HCT116 (cell line): ENCODE data around the gene TTLL11. TPM values are rescaled to one million over a fixed set of nuclear protein-coding genes. Genes with fewer than 3 reads are reported as not detected.

Source experiments
- ATAC-seq: fragments of 200-7000 bp; cut with Tn5 transposase; 2 replicates; pipeline ENCODE4 v1.9.1; 2020; ENCODE audit warnings: mild to moderate bottlenecking, moderate library complexity
- BruUV-seq: library from RNA; stranded (reverse); fragments of 400-500 nt; replicated peaks from 2 replicates; lab custom pipeline; 2021; lab: Mats Ljungman, UMichigan
- CTCF ChIA-PET: fragments of 300-600 bp; sonication (Branson Sonifier 250); formaldehyde crosslinking; loops from one replicate; lab custom pipeline; 2021; ENCODE audit warnings: antibody characterized with exemption; lab: Charles Lee
- POLR2A ChIA-PET: fragments of 300-600, 350-600 bp; sonication (Branson Sonifier 250); formaldehyde crosslinking; loops from one replicate; lab custom pipeline; 2021; ENCODE audit warnings: antibody characterized with exemption; lab: Charles Lee
- RAD21 ChIA-PET, 2 experiments: fragments of 300-600 bp; sonication (Branson Sonifier 250); formaldehyde crosslinking; loops; one replicate each; lab custom pipeline; 2023; ENCODE audit warnings: low total read pairs in 2 of 2; ENCODE audit not compliant: uncharacterized antibody in 2 of 2, unreplicated experiment in 2 of 2, low non-redundant PET in 1 of 2; lab: Charles Lee
- DNase-seq: peaks from one replicate; pipeline ENCODE4 v3.0.0-alpha.2; 2010; ENCODE audit warnings: low read depth, low spot score
- H2AFZ ChIP-seq: fragments of 200-600 bp; shearing (Covaris generic), sonication (generic); 2 replicates; pipeline ENCODE4 v1.6.1; 2017; ENCODE audit warnings: low read depth, mixed run types, mixed read lengths, antibody characterized with exemption, low read length; ENCODE audit not compliant: poor library complexity, severe bottlenecking
- H3K27ac ChIP-seq: 2 replicates; pipeline ENCODE4 v1.5.1; 2012; ENCODE audit warnings: low read depth, low read length
- H3K27me3 ChIP-seq: fragments of 200-600 bp; sonication (generic); 2 replicates; pipeline ENCODE4 v1.6.1; 2016; ENCODE audit warnings: mixed run types, low read length, mixed read lengths; ENCODE audit not compliant: insufficient read depth
- H3K36me3 ChIP-seq, 2 experiments: fragments of 200-500 bp in 1 of 2; fragments of 200-600 bp in 1 of 2; sonication (Bioruptor generic) in 1 of 2; sonication (generic) in 1 of 2; 2 replicates each; pipeline versions ENCODE4 v1.5.1 to v1.6.1; 2014 to 2016; ENCODE audit warnings: low read length in 2 of 2, inconsistent platforms in 1 of 2, mixed read lengths in 1 of 2, mixed run types in 1 of 2; ENCODE audit not compliant: insufficient read depth in 2 of 2, control insufficient read depth in 1 of 2
- H3K4me1 ChIP-seq, 2 experiments: fragments of 200-600 bp in 1 of 2; sonication (generic) in 1 of 2; 2 replicates each; pipeline versions ENCODE4 v1.5.1 to v1.6.1; 2012 to 2017; ENCODE audit warnings: low read length in 2 of 2, inconsistent platforms in 1 of 2, mild to moderate bottlenecking in 1 of 2, mixed read lengths in 1 of 2, mixed run types in 1 of 2, moderate library complexity in 1 of 2; ENCODE audit not compliant: insufficient read depth in 2 of 2, control insufficient read depth in 1 of 2
- H3K4me2 ChIP-seq: fragments of 200-600 bp; sonication (generic); 2 replicates; pipeline ENCODE4 v1.6.1; 2017; ENCODE audit warnings: mixed run types, low read length, mixed read lengths
- H3K4me3 ChIP-seq, 2 experiments: fragments of 200-600 bp in 1 of 2; sonication (generic) in 1 of 2; replicated peaks in 1 of 2; 2 replicates each; pipeline ENCODE4 v1.5.1; 2011 to 2016; ENCODE audit warnings: low read length in 2 of 2, control low read depth in 1 of 2, low read depth in 1 of 2, mild to moderate bottlenecking in 1 of 2, mixed read lengths in 1 of 2, mixed run types in 1 of 2
- H3K79me2 ChIP-seq: fragments of 200-600 bp; sonication (generic); 2 replicates; pipeline ENCODE4 v1.6.1; 2017; ENCODE audit warnings: mild to moderate bottlenecking, mixed run types, low read length, moderate library complexity, mixed read lengths; ENCODE audit not compliant: insufficient read depth
- H3K9ac ChIP-seq: fragments of 200-600 bp; sonication (generic); 2 replicates; pipeline ENCODE4 v1.6.1; 2016; ENCODE audit warnings: low read length, mixed read lengths
- H3K9me2 ChIP-seq: fragments of 200-600 bp; sonication (generic), shearing (Covaris generic); 2 replicates; pipeline ENCODE4 v1.6.1; 2017; ENCODE audit warnings: mixed run types, mild to moderate bottlenecking, moderate library complexity; ENCODE audit not compliant: insufficient read depth
- H3K9me3 ChIP-seq, 2 experiments: fragments of 200-500 bp in 1 of 2; fragments of 200-600 bp in 1 of 2; sonication (Bioruptor generic) in 1 of 2; sonication (generic) in 1 of 2; 2 replicates each; pipeline ENCODE4 v1.6.1; 2014 to 2017; ENCODE audit warnings: low read length in 2 of 2, mixed read lengths in 2 of 2, inconsistent platforms in 1 of 2, low read depth in 1 of 2, mild to moderate bottlenecking in 1 of 2, mixed run types in 1 of 2, moderate library complexity in 1 of 2; ENCODE audit not compliant: control insufficient read depth in 1 of 2, insufficient read depth in 1 of 2
- H4K20me1 ChIP-seq: fragments of 200-600 bp; sonication (generic), shearing (Covaris generic); 2 replicates; pipeline ENCODE4 v1.6.1; 2017; ENCODE audit warnings: mixed run types, mild to moderate bottlenecking, moderate library complexity; ENCODE audit not compliant: insufficient read depth
- CBX3 ChIP-seq: IDR thresholded peaks from 2 replicates; pipeline ENCODE4 v1.6.1; 2012; ENCODE audit warnings: low read depth
- CEBPB ChIP-seq: IDR thresholded peaks from 2 replicates; pipeline ENCODE4 v1.6.1; 2012; ENCODE audit warnings: low read depth
- CTCF ChIP-seq, 3 experiments: fragments of 200-600 bp in 1 of 3; sonication (generic) in 1 of 3; IDR thresholded peaks in 2 of 3; conservative IDR thresholded peaks in 1 of 3; 2 replicates each; pipeline ENCODE4 v1.5.1; 2012 to 2017; ENCODE audit warnings: low read depth in 2 of 3, low read length in 2 of 3, antibody characterized with exemption in 1 of 3, borderline replicate concordance in 1 of 3, control low read depth in 1 of 3, mild to moderate bottlenecking in 1 of 3, mixed read lengths in 1 of 3, mixed run types in 1 of 3, moderate library complexity in 1 of 3; ENCODE audit not compliant: insufficient read depth in 1 of 3
- EGR1 ChIP-seq: IDR thresholded peaks from 2 replicates; pipeline ENCODE4 v1.6.1; 2012; ENCODE audit warnings: low read depth
- ELF1 ChIP-seq: IDR thresholded peaks from 2 replicates; pipeline ENCODE4 v1.6.1; 2012; ENCODE audit warnings: low read depth, borderline replicate concordance
- EZH2phosphoT487 ChIP-seq: fragments of 200-600 bp; IDR thresholded peaks from 2 replicates; pipeline ENCODE4 v1.6.1; 2018; ENCODE audit warnings: antibody characterized with exemption, borderline replicate concordance
- FOSL1 ChIP-seq: IDR thresholded peaks from 2 replicates; pipeline ENCODE4 v1.6.1; 2012; ENCODE audit warnings: low read depth
- JUND ChIP-seq: IDR thresholded peaks from 2 replicates; pipeline ENCODE4 v1.6.1; 2012
- POLR2AphosphoS5 ChIP-seq: IDR thresholded peaks from 2 replicates; pipeline ENCODE4 v1.6.1; 2011; ENCODE audit warnings: mild to moderate bottlenecking, low read depth, low read length, moderate library complexity
- RAD21 ChIP-seq: IDR thresholded peaks from 2 replicates; pipeline ENCODE4 v1.6.1; 2012; ENCODE audit warnings: low read depth, mild to moderate bottlenecking
- SIN3A ChIP-seq: IDR thresholded peaks from 2 replicates; pipeline ENCODE4 v1.6.1; 2012; ENCODE audit warnings: low read depth
- SRF ChIP-seq: IDR thresholded peaks from 2 replicates; pipeline ENCODE4 v1.6.1; 2012; ENCODE audit warnings: low read depth
- TCF7L2 ChIP-seq: IDR thresholded peaks from 2 replicates; pipeline ENCODE4 v1.7.0; 2011; ENCODE audit warnings: borderline replicate concordance, inconsistent platforms; ENCODE audit not compliant: insufficient read depth, insufficient read length; ENCODE audit errors: extremely low read depth
- YY1 ChIP-seq: IDR thresholded peaks from 2 replicates; pipeline ENCODE4 v1.6.1; 2011; ENCODE audit warnings: low read length, low read depth, moderate library complexity, mild to moderate bottlenecking; ENCODE audit not compliant: insufficient replicate concordance; ENCODE audit errors: extremely low read depth
- ZNF274 ChIP-seq: fragments of 200-500 bp; sonication (Bioruptor generic); IDR thresholded peaks from 2 replicates; pipeline ENCODE4 v1.6.1; 2014; ENCODE audit warnings: mild to moderate bottlenecking, low read depth, low read length, inconsistent platforms
- intact Hi-C: fragments of 100-400 bp; cut with micrococcal nuclease; formaldehyde crosslinking; loops from 2 replicates; pipeline ENCODE4 v1.10.0; 2022
- total RNA-seq: library from RNA; stranded (reverse); gene quantifications from one replicate; pipeline ENCODE4 v1.2.1, GENCODE V29; 2021; ENCODE audit not compliant: unreplicated experiment
- TF ChIP-seq, protein P1 (sequence below): IDR thresholded peaks from 2 replicates; pipeline ENCODE4 v1.6.1; 2012; ENCODE audit warnings: low read depth
- TF ChIP-seq, protein P2 (sequence below): IDR thresholded peaks from 2 replicates; pipeline ENCODE4 v1.6.1; 2012
- TF ChIP-seq, protein P3 (sequence below): IDR thresholded peaks from 2 replicates; pipeline ENCODE4 v1.6.1; 2012

The TTLL11 gene
- total RNA-seq, 1 experiment from 2014 or later = 2.2 TPM

DNA sequence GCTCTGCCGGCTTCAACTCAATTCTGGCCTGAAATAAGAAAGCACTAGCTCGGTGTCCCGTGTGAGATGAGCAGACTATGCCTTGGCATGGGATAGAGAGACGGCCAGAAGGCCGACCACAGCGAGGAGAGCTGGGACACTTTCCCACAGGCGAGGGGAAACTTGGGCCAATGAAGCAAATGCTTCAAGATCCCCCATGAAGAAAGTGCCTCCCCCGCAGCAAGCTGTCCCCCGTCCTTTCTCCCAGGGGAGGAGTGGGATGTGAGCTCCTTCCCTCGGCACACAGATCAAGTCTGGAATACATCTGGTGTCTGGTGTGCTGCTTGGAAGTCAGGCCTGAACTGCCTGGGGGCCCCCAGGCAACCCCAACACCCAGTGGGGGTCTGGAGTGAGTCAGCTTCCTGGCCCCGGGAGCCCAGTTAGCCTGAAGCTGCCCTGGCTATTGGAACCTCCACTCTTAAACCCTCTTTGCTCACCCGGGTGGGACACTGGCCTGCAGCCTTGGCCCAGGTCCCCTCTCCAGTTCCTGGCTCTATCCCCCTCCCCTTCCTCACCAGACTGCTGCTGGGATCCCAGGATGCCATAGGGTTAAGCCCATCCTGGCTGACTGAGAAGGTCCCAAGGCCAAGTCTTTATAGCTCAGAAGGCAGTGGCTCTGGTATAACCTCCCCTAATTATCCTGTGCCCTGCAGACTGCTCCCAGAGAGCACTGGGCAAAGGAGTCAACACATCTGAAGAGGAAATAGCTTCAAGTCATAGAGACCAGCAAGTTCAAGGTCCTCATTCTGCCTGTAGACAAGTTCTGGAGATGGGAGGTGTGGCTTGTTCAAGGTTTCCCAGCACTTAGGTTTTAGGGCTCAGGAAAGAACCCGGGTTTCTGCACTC lies 205.3 kb downstream of the TTLL11 start:
- ChIA-PET CTCF (no interaction called here), RAD21 (no interaction called here), POLR2A (interaction anchor here (1.0 kb wide), 1 partner anchor 26 kb away, joined by 3 read pairs; no protein-coding TSS in a partner anchor)
- Histone ChIP-seq H3K4me1 (peaks cover 0 to 12% of the 10 kb centered on the region in 2 experiments; a peak in 2 of 4 replicates), H3K36me3 (no peaks in the 10 kb centered on the region), H4K20me1 (no peaks in the 10 kb centered on the region), H3K27ac (no peak overlapping the region), H3K4me3 (no peak overlapping the region), H3K27me3 (no peaks in the 10 kb centered on the region), H3K4me2 (peak overlapping the region; percentile 4; the same call in 1 of the 2 replicates), H3K9ac (no peak overlapping the region), H2AFZ (no peak overlapping the region), H3K79me2 (no peaks in the 10 kb centered on the region), H3K9me3 (no peaks in the 10 kb centered on the region), H3K9me2 (no peaks in the 10 kb centered on the region)
- BruUV-seq = no TSS peak
- DNase-seq (no peak), ATAC-seq (0 out of 2 replicates have a peak, but pooled peaks have one; percentile 30)
- intact Hi-C loops = no loop called here
- no peak for TF ChIP-seq EGR1
- TF ChIP-seq CBX3 = no peak
- TF ChIP-seq RAD21 = no peak
- no peak for TF ChIP-seq EZH2phosphoT487
- no peak for TF ChIP-seq TCF7L2
- TF ChIP-seq, protein P1, sequence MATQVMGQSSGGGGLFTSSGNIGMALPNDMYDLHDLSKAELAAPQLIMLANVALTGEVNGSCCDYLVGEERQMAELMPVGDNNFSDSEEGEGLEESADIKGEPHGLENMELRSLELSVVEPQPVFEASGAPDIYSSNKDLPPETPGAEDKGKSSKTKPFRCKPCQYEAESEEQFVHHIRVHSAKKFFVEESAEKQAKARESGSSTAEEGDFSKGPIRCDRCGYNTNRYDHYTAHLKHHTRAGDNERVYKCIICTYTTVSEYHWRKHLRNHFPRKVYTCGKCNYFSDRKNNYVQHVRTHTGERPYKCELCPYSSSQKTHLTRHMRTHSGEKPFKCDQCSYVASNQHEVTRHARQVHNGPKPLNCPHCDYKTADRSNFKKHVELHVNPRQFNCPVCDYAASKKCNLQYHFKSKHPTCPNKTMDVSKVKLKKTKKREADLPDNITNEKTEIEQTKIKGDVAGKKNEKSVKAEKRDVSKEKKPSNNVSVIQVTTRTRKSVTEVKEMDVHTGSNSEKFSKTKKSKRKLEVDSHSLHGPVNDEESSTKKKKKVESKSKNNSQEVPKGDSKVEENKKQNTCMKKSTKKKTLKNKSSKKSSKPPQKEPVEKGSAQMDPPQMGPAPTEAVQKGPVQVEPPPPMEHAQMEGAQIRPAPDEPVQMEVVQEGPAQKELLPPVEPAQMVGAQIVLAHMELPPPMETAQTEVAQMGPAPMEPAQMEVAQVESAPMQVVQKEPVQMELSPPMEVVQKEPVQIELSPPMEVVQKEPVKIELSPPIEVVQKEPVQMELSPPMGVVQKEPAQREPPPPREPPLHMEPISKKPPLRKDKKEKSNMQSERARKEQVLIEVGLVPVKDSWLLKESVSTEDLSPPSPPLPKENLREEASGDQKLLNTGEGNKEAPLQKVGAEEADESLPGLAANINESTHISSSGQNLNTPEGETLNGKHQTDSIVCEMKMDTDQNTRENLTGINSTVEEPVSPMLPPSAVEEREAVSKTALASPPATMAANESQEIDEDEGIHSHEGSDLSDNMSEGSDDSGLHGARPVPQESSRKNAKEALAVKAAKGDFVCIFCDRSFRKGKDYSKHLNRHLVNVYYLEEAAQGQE = no peak
- no peak for TF ChIP-seq FOSL1
- no peak for TF ChIP-seq ZNF274
- TF ChIP-seq, protein P2, sequence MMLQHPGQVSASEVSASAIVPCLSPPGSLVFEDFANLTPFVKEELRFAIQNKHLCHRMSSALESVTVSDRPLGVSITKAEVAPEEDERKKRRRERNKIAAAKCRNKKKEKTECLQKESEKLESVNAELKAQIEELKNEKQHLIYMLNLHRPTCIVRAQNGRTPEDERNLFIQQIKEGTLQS = no peak
- TF ChIP-seq, protein P3, sequence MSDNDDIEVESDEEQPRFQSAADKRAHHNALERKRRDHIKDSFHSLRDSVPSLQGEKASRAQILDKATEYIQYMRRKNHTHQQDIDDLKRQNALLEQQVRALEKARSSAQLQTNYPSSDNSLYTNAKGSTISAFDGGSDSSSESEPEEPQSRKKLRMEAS = no peak
- TF ChIP-seq POLR2AphosphoS5 = no peak
- no peak for TF ChIP-seq YY1
- no peak for TF ChIP-seq SRF
- no peak for TF ChIP-seq SIN3A
- no peak for TF ChIP-seq ELF1
- TF ChIP-seq CTCF (IDR thresholded peaks at IDR 0.05 in 2 of 3, conservative IDR thresholded peaks at IDR 0.05 in 1 of 3; ENCODE audit: borderline replicate concordance in 1 of 3, insufficient read depth in 1 of 3, low read depth in 2 of 3, low read length in 2 of 3) = no peak
- no peak for TF ChIP-seq JUND
- TF ChIP-seq CEBPB = no peak
